AG20443 (cell line): ENCODE measurements around the gene SPECC1L.
"Not testable (repeated sequence)": the region's sequence is repeated elsewhere in the genome, so short reads cannot be mapped to it uniquely, and the experiment has no call there.

Source experiments
- DNase-seq: peaks from one replicate; pipeline ENCODE4 v3.0.0; 2012; ENCODE audit warnings: low spot score, mixed read lengths

The SPECC1L gene

DNA sequence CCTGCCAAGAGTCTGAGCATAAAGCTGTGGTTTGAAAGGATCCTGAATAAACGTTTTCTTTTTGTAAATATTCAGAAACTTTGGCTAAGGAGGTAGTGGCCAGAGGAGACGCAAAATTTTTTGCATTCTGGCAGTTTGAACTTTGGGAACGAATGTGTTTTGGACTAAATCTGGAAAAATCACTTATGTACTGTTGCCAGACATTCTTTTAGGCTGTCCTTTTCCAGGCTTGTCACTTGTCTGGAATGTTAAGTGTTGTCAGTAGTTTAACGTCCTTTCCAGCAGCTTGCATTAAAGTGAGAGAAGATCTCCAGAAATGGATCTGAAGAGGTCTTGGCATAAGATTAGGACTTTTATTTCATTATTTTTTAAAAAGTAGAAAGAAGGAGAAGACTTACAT, 18.5 kb downstream of the SPECC1L start:
- peak; percentile 82 for DNase-seq

DNA sequence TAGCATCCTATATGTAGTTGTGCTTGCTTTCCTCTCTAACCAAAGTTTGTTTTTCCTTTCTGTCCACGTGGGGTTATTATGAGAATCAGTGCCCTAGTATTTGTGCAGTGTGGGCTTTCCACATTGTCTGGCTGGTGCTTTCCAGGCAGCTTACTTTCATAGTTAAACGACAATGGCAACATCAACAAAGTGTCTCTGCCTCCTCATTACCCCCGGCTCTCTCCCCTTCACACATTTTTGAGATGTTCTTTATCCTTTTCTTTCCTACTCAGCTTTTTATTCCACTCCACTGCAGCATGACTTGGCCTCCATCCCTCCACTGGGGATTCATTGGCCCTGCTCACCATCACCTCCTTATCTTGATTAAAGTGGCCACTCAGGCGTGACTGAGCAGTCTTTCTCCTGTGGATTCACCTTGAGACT, 19.1 kb downstream of the SPECC1L start:
- DNase-seq, result peak; percentile 20

DNA sequence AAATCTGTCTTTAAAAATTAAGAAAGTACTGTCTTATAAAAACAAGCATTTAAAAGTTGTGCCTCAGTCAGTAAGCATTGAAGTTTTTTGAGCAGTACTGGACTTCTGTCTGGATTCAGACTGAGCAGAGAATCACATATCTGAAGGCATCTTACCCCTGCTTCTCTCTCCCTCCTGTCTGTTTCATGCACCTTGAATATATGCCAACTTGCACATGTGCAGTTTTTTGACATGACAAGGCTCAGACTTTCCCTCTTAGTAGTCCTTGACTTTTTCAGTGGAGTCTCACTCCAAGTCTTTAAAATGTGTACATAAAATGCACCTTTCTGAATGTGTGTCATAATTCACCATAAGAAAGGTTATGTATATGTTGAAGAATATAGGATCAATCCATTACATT, 19.8 kb downstream of the SPECC1L start:
- peak; percentile 32 for DNase-seq

DNA sequence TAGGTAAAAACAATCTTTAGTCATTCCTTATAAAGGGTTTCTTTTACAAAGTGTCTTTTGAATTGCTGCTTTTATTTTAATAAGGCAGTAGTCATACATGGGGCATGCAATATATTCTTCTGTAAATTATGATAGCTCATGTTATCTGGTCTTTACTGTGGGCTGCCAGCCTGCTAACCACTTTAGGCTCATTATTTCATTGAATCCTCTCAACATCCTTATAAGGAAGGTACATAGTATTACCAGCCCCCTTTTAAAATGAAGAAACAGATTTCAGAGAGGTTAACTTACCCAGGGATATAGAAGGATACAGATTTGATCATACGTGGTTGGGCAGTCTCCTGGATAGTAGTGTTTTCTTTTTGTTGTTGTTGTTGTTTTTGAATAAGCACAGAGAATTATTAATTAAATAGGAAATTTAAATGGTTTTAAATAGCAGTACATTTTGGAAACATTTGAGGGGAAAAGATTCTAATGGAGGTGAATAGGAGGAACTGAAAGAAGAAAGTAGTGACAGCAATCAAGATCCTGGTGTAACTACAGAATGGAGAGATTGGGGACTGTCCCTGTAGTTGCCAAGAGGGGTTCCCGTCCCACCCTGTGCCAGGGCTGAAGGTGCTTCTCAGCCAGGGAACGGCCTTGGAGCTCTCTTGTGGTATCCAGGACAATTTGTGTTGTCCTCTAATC, 21.0 kb downstream of the SPECC1L start:
- no peak for DNase-seq

DNA sequence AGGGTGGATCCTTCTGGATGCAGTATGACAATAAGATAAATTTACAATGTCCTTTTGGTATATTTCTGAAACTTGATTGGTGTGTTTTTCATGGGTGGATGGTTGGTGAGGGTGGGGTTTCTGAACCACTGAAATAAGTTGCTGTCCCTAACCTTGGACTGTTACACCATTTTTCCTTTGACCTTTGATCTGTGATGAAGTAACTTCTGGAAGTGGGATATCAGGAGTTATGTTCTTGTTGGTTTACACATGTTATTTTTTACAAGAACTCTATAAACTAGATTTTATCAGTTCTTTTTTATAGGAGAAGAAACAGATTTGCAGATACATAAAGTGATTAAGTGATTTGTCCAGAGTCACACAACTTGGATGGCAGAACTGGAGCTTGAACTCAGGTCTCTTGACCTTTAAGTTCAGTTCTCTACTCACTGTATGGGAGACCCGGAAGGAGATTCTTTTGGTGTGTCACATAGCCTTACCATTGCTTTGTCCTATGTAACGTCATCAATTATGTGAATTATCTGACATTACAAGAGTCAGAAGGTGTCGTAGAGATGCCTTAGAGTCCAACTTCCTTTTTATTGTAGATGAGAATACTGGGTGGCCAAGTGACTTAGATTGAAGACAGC, 21.7 kb downstream of the SPECC1L start:
- not testable (repeated sequence) for DNase-seq

DNA sequence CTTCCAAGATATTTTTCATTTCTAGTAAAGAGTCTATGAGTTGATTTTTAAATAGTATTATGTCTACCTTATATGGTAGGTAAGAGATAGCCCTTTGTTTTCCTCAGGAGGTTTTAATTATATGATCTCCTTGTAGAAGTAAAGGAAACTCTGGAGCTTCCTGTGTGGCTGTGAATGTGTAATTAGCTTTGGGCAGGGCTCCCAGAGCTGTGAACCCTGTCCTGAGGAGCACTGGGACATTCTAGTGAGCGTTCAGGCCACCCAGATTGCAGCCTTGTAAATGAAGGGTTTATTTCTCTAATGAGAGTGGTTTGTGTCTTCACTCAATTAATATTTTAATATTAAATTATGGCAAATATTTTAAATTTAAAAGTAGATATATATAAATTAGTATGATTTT, 24.3 kb downstream of the SPECC1L start:
- not testable (repeated sequence) for DNase-seq

DNA sequence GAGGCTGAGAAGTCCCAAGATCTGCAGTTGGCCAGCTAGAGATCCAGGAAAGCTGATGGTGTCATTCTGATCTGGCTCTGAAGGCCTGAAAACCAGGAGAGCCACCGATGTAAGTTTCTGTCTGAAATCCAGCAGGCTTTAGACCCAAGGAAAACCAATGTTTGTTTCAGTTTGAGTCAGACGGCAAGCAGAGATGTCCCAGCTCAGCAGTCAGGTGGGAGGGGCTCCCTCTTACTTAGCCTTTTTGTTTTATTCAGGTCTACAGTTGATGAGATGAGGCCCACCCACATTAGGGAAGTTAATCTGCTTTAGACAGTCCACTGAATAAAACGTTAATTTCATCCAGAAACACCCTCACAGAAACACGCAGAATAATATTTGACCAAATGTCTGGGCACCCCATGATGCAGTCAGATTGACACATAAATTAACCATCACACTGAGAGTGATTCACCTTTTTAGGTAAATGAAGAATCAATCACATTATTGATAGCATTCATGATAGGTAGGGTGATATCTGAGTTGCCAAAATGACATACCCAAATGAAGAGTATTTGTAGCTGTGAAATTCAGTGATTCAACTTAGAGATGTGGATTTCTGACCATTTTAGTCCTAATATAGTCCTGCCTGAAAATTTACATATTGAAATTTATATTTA, 28.0 kb downstream of the SPECC1L start:
- not testable (repeated sequence) for DNase-seq

DNA sequence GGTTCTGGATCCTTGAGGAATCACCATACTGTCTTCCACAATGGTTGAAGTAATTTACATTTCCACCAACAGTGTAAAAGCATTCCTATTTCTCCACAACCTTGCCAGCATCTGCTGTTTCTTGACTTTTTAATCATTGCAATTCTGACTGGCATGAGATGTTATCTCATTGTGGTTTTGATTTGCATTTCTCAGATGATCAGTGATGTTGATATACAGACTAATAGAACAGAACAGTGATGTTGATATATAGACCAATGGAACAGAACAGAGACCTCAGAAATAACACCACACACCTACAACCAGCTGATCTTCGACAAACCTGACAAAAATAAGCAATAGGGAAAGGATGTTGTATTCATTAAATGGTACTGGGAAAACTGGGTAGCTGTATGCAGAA, 29.9 kb downstream of the SPECC1L start:
- DNase-seq, result not testable (repeated sequence)

DNA sequence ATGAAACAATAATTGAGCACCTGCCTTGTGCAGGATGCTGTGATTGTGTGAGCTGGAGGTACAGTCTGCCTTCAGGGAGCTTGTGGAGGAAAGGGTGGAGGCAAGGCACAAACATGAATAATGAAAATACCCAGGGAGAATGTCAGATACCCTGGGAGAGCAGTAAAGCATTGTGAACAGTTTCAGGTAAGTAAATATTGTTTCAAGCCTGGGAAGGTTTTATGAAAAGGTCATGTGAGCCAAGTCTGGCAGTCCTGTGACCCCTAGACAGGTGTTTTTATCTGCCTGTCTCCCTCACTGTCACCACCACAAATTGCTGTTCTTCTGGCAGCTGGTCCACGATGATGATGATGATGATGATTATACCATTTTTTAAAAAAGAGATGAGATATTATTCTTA, 32.0 kb downstream of the SPECC1L start:
- no peak for DNase-seq

DNA sequence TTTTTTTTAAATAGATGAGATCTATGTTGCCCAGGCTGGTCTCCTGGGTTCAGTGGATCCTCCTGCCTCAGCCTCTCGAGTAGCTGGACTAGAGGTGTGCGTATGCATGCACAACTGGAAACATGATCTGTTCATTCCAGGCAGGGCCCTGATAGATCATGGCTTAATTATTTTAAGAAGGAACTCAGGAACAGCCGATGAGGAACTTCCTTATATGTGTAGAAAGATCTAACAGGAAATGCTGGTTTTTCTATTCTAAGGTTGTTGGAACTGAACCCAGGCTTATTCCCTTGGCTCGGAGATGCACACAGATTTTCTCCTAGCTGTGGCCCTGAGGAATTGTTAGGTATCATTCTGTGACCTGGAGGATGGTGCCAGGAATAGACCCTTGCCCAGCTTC, 32.4 kb downstream of the SPECC1L start:
- DNase-seq, result no peak

DNA sequence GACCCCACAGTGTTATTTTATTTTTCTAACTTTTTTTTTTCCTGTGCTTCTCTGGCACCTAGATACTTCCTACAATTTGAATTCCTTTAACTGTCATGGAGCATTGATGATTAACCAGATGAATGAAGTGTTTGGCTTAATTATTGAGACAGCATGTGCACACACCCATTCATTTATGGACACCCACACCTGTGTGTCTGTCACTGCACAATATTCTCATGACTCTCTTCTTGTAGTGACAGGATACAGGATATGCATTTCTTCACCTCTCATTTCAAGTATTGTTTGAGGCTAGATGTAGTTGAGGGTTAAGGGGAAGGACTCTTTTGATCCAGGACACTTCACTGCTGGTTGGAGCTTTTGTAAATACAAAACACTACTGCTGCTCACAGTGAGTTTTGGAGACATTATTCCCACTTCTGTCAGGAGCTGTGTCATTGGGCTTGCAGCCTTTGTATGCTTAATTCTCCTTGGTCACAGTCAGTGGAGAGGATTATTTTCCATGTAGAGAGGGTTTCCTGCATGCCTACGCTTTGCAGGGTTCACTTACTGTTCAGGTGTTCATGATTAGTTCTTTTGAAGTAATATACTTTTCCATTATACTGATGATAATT, 33.5 kb downstream of the SPECC1L start:
- DNase-seq, result no peak

DNA sequence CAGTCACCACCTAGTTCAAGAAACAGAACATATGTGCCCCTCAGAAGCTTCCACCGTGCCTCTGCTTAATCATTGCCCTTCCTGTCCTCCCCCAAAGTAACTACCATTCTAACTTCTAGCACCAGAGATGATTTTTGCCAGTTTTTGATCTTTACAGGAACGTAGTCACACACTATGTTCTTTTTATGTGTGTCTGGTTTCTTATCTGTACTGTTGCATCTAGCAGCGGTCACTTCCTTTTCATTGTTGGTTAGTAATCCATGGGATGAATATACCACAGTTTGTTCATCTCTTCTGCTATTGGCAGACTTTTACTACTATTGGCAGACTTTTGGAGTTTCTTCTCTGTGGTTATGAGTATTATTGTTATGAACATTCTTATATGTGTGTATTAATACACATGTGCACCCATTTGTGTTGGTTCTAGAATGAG, 34.6 kb downstream of the SPECC1L start:
- DNase-seq, result no peak

DNA sequence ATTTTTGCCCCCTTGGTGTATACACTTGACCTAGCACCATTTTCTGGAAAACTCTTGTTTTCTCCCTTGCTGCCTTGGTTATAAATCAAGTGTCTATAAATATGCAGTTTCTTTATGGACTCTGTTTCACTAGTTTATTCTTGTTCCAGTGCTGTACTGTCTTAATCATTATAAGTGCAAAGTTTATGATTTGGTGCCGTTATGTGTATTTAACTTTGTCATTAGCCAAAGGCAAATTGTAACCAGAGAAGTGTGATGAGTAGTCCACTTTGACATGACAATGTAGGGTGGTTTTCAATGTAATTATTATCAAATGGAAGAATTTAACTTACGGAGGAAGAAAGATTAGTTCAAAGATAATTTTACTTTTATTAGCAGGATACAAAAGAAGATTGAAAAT, 40.3 kb downstream of the SPECC1L start:
- no peak for DNase-seq

DNA sequence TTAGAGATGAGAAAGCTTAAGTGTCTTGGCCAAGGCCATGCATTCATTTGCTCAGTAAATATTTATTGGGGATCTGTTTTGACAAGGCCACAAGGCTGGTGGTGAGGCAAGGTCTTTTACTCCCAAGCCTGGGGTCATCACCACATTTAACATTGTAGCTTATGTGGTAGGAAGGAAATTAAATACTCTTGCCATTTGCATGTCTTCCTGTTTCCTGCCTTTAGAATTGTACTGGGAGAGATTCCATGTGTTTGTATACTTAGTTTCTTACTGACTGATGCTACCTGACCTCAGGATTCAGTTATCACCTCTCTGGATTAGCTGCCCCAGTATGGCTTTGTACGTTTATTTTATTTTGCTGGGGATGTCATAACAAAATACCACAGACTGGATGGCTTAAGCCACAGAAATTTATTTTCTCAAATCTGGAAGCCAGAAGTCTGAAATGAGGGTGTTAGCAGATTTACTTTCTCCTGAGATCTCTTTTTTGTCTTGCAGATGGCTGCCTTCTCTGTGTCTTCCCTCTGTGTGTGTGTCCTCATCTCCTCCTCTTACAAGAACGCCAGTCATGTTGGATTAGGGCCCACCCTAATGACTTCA, 44.8 kb downstream of the SPECC1L start:
- DNase-seq, result no peak

DNA sequence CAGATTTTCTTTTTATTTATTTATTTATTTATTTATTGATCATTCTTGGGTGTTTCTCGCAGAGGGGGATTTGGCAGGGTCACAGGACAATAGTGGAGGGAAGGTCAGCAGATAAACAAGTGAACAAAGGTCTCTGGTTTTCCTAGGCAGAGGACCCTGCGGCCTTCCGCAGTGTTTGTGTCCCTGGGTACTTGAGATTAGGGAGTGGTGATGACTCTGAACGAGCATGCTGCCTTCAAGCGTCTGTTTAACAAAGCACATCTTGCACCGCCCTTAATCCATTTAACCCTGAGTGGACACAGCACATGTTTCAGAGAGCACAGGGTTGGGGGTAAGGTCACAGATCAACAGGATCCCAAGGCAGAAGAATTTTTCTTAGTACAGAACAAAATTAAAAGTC, 45.6 kb downstream of the SPECC1L start:
- DNase-seq, result not testable (repeated sequence)

DNA sequence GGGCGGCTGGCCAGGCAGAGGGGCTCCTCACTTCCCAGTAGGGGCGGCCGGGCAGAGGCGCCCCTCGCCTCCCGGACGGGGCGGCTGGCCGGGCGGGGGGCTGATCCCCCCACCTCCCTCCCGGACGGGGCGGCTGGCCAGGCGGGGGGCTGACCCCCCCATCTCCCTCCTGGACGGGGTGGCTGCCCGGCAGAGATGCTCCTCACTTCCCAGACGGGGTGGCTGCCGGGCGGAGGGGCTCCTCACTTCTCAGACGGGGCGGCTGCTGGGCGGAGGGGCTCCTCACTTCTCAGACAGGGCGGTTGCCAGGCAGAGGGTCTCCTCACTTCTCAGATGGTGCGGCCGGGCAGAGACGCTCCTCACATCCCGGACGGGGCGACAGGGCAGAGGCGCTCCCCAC, 46.9 kb downstream of the SPECC1L start:
- DNase-seq, result not testable (repeated sequence)

DNA sequence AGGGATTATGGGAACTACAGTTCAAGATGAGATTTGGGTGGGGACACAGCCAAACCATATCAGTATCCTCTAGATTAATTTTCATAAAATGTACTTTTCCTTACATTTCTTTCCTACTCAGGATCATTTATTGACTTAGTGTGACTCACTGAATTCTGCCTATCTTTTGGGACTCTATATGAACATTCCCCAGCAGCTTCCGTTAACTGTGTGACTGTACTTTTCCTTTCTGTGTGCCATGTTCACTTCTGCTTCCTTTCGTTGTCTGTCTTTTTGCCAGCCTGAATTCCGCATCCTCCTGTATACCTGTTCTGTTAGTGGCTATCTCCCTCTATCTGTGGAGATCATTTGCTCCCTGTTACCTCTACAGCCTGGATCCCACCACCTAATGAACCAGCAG, 48.8 kb downstream of the SPECC1L start:
- no peak for DNase-seq

DNA sequence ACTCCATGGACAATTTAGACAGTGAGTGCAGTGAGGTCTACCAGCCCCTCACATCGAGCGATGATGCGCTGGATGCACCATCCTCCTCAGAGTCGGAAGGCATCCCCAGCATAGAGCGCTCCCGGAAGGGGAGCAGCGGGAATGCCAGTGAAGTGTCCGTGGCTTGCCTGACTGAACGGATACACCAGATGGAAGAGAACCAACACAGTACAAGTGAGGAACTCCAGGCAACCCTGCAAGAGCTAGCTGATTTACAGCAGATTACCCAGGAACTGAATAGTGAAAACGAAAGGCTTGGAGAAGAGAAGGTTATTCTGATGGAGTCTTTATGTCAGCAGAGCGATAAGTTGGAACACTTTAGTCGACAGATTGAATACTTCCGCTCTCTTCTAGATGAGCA, 51.4 kb downstream of the SPECC1L start:
- no peak for DNase-seq

DNA sequence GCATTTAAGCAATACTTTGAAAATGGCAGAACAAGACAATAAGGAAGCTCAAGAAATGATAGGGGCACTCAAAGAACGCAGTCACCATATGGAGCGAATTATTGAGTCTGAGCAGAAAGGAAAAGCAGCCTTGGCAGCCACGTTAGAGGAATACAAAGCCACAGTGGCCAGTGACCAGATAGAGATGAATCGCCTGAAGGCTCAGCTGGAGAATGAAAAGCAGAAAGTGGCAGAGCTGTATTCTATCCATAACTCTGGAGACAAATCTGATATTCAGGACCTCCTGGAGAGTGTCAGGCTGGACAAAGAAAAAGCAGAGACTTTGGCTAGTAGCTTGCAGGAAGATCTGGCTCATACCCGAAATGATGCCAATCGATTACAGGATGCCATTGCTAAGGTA, 51.9 kb downstream of the SPECC1L start:
- DNase-seq, result peak; percentile 56

DNA sequence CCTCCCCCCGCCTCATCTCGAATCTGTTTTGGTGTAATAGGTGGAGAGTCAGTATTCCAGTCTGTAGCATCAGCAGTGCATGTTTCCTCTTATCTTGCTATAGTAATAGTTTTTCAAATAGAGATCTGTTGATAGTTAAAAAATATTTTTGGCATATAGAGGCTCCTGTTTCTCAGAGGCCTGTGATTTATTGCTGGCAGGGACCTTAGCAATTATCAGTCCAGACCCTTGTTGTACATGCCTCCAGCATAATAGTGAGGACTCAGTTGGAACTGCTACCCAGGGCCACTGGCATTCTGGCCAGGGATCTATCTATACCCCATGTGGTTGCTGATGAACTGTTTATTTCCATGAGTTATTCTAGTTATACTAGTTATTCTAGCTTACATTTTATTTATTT, 52.6 kb downstream of the SPECC1L start:
- DNase-seq, result no peak

DNA sequence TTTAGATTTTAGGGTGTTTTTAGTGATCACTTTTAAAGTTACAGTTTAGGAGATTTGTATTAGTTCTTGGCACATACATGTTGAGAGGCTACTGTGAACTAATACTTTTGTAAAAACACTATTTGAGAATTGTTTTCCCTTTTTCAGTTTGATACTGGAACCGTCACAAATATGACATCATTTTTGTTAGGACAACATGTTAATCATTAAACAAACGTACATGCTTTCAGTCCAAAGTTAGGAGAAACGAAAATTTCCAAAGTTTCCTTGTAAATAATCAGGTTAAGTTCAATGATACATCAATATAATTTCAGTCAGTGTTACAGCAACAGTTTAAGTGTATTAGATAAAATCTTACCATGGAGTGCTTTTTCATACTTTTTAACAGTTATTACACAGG, 53.1 kb downstream of the SPECC1L start:
- DNase-seq, result no peak

DNA sequence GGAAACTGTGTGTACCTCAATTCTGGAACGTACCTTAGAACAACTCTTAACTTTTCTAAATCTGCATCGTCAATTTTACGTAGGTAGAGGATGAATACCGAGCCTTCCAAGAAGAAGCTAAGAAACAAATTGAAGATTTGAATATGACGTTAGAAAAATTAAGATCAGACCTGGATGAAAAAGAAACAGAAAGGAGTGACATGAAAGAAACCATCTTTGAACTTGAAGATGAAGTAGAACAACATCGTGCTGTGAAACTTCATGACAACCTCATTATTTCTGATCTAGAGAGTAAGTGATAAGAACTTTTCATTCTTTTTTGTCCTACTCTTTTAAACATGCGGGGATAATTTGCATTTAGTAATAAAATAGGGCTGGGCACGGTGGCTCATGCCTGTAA, 53.5 kb downstream of the SPECC1L start:
- no peak for DNase-seq
